Measurements from ENCODE around the gene PRPF38B.
"Not testable (repeated sequence)": the region's sequence is repeated elsewhere in the genome, so short reads cannot be mapped to it uniquely, and the experiment has no call there.

PRPF38B gene

GRCh38 chr1:108691942-108692723 is at the start of gene PRPF38B:
Gene PRPF38B (plus strand): TSS chr1:108692310. CDS start chr1:108692592, 282 bp downstream.
- peak; percentile 96 for DNase-seq (ENCODE audit: low spot score)

- peak; percentile 68 for DNase-seq (ENCODE audit: low spot score)
Measured at GRCh38 chr1:108643492-108644335, 48.4 kb upstream of the PRPF38B start.

GRCh38 chr1:108644984-108645383 is 47.1 kb upstream of the PRPF38B start:
- DNase-seq (ENCODE audit: low spot score) = peak; percentile 48

GRCh38 chr1:108645564-108646184 is 46.4 kb upstream of the PRPF38B start:
- no peak for DNase-seq (ENCODE audit: low spot score)

- no peak for DNase-seq (ENCODE audit: low spot score)
Measured at GRCh38 chr1:108646265-108646647, 45.9 kb upstream of the PRPF38B start.

GRCh38 chr1:108646648-108647269 is 45.4 kb upstream of the PRPF38B start:
- peak; percentile 78 for DNase-seq (ENCODE audit: low spot score)

- no peak for DNase-seq (ENCODE audit: low spot score)
Measured at GRCh38 chr1:108653431-108654105, 38.5 kb upstream of the PRPF38B start.

GRCh38 chr1:108657356-108658080 is 34.6 kb upstream of the PRPF38B start:
- no peak for DNase-seq (ENCODE audit: low spot score)

GRCh38 chr1:108661030-108661609 is 31.0 kb upstream of the PRPF38B start, which contains the start of gene HENMT1:
Gene HENMT1 (minus strand): TSS chr1:108661093. CDS start chr1:108659884, 1,209 bp downstream.
- peak; percentile 74 for DNase-seq (ENCODE audit: low spot score)

GRCh38 chr1:108663074-108663473 is 29.0 kb upstream of the PRPF38B start:
- no peak for DNase-seq (ENCODE audit: low spot score)

GRCh38 chr1:108664481-108664880 is 27.6 kb upstream of the PRPF38B start:
- DNase-seq (ENCODE audit: low spot score) = no peak

- DNase-seq (ENCODE audit: low spot score) = no peak
Measured at GRCh38 chr1:108665067-108665466, 27.0 kb upstream of the PRPF38B start.

- no peak for DNase-seq (ENCODE audit: low spot score)
Measured at GRCh38 chr1:108665771-108666170, 26.3 kb upstream of the PRPF38B start.

GRCh38 chr1:108667422-108667821 is 24.7 kb upstream of the PRPF38B start:
- not testable (repeated sequence) for DNase-seq (ENCODE audit: low spot score)

- no peak for DNase-seq (ENCODE audit: low spot score)
Measured at GRCh38 chr1:108668777-108669176, 23.3 kb upstream of the PRPF38B start.

- no peak for DNase-seq (ENCODE audit: low spot score)
Measured at GRCh38 chr1:108669679-108670078, 22.4 kb upstream of the PRPF38B start.

GRCh38 chr1:108670131-108670773 is 21.9 kb upstream of the PRPF38B start:
- DNase-seq (ENCODE audit: low spot score) = no peak

- no peak for DNase-seq (ENCODE audit: low spot score)
Measured at GRCh38 chr1:108671143-108671542, 21.0 kb upstream of the PRPF38B start.

GRCh38 chr1:108678706-108679105 is 13.4 kb upstream of the PRPF38B start:
- no peak for DNase-seq (ENCODE audit: low spot score)
